Activated CD4-positive, alpha-beta T cell treated with anti-CD3 and anti-CD28 coated beads for 48 hours (primary cell): ENCODE results near the gene SPHKAP.
"Not testable (repeated sequence)": the region's sequence is repeated elsewhere in the genome, so short reads cannot be mapped to it uniquely, and the experiment has no call there.

Source experiments
- DNase-seq: peaks from one replicate; pipeline ENCODE4 v3.0.0-alpha.2; 2020

Gene SPHKAP

DNA sequence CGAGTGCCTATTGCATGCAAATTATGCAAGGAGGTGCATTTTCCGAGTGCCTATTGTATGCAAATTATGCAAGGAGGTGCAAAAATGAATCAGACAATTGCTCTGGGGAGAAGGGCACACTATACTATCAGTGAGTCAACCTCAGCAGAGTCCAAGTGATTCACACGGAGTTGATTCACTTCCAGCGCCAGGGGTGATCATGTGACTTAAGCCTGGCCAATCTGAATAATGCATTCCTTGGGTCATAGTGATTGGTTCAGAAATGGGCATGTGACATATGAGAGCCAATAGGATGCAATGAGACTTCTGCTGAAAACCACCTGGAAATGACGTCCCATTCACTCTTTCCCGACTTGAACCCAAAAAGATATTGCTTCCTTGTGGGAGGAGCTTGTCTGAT, 157.9 kb downstream of the SPHKAP start:
- DNase-seq = no peak

DNA sequence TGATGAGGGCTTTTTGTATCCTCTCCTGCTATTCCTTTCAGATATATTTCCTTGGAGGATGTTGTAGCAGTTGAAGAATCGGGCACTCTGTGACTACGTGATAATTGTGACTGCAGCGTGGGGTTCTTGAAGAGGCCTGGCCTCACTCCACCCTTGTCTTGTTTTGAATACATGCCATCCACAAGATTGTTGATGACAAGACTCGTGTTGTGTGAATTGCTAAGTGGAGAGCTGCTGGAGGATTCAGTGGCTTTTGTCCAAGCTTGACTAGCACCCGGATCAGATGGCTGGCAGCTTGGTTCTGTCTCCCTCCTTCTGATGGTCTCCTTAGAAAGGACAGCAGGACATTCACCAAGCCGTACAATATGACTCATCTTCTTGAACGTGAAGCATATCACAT, 163.2 kb downstream of the SPHKAP start:
- DNase-seq = no peak

DNA sequence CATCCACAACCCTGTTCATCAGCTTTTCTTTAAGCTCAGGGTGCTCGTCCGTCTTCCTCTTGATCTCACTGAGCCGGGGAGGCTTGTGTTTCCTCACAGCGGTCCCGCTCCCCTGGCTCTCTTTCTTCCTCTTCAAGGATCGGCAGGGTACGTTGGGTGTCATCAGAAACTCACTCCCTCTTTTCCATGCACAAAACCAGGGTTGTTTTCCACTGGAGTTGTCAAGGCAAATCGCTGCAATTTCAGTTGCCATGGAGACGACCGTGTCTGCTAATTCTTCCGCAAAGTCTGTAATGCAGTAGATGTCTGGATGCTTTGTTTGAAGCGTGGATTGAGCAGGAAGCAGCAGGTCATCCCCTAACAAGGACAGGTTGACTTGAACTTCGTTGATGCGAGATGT, 163.7 kb downstream of the SPHKAP start:
- no peak for DNase-seq

DNA sequence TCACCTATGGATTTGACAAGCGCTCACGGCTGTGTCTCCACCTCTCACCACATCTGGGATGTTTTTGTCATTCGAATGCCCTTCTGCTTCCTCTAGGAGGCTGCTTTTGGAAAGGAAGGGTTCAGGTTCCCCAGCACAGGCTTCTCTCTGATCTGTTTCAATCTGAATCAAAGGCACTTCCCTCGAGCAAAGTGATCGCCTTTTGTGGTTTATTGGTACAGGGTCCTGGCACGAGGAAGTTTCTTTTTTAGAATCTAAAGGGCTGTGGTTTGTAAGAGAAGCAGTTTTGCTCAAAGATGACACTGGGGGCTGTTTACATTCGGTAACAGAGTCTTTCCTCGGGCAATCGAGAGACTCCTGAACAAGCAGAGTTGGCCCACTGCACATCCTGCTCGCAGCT, 165.1 kb downstream of the SPHKAP start:
- DNase-seq = no peak

DNA sequence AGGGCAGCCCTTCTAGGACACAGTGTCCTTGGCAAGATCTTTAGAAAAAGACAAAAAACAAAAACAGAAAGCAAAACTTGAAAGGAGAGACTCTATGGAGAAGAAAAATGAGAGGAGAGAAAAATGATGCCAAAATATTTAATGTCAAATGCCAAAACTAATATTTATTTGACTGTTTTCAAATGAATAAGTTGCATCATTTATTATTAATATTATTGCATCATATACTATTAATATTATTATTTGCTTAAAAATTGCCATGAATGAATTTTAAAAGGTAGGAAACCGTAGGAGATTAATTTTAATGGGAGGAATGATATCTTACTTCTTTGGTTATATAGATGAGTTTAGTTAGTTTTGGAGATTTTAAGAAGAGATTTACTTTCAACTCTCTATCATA, 165.7 kb downstream of the SPHKAP start:
- DNase-seq = no peak

DNA sequence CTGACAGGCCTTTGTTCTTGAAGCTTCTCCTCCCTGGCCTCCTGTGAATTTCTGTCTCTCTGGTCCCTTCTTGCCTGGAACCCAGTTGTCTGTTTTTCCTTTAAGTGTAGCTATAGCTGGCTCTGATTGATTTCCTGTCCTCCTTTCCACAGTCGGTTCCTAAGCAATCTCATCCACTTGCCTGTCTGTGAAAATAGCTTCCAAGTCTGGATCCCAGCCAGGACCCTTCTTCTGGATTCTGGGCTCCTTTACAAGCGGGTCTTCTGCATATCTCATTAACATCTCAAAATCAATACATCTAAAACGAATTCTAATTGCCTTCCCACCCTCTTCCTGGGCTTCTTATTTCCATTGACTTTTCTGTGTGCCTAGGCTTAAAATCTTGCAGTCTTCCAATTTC, 185.1 kb downstream of the SPHKAP start:
- no peak for DNase-seq

DNA sequence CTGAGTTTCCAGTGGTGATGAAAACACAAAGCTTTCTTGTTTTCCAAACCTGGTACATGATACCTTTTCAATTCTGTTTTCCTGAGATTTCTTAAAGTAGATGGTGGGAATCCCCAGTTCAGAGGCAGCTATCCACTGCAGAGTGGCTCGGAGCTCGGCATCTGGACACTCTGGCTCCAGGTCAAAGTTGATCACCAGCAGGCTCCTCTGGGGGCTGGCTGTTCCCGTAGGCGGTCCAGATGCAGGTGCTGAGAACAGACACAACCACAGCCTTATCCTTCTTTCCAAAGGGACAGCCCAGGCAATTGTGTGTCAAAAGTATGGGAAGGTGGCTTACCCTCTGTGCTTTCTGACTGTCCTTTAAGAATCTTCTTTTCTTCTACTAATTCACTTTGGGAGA, 190.6 kb downstream of the SPHKAP start:
- no peak for DNase-seq

DNA sequence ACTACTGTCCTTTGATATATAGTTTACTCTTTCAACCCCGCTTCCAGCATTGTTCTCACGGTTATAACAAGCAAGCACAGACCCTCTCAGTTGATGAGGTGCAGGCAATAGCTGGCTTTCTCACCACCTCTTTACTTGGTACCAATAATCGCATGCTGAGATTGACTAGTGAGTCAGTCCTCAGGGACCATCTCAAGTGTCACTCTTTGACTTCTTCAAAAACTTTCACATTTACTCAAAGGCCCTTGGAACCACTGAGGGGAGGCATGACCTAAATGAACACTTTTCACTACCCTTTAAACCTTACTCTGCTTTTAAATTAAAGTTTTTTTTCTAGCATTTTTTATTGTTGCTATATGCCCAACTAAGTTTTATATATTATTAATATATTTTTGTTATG, 208.2 kb downstream of the SPHKAP start:
- DNase-seq = no peak

DNA sequence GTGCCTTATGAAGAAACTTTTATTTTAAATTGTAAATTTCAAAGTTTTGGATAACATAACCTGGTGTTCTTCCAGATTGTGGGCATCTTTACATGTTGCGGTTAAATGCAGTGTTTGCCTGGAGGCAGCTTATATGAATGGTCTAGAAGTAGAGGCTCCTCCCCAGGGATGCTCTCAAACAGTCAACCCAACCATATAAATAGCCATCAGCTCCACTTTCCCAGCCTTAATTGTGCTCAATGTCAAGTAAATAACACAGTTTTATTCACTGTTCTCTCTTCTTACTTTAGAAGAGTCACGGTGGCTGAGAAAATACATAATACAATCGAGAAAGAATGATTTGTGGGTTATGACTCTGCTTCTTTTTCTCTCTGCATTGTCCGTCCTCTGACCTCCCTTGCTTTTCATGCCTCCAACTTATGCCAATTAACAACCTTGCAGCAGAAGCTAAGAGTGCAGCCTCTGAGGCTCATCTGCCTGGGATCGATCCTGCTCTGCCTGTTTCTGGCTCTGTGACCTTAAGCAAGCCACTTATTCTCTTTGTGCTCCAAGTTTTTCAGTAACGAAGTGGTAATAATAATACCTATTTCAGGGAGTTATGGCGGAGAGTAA, 209.8 kb downstream of the SPHKAP start:
- DNase-seq = no peak

DNA sequence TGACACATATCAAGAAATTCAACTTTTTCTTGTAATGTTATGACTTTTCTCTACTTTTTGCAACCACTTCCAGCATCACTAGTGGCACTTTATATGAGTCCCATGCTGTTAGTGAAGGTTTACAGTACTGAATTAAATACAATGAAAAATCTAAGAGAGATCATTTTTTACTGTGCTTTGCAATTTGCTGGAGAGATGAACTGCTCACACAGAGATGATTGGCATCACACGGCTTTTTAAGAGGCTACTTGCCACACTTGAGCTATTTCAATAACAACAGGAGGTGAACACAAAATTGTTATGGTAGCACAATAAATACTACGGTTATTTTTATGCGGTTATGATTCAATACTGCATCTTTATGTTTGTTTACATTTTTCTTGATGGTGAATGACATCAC, 221.2 kb downstream of the SPHKAP start:
- DNase-seq = no peak

DNA sequence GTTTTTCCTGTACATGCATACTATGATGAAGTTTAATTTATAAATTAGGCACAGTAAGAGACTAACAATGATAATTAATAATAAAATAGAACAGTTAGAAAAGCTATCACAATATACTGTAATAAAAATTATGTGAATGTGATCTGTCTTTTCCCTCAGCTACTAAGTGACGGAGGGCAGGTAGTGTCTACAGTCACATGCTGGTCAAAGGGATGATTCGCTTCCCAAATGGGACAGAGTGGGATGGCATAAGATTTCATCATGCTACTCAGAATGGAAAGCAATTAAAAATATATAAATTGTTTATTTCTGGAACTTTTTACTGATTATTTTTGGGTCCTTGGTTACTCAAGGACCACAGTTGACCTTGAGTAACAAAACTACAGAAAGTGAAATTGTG, 238.5 kb downstream of the SPHKAP start:
- no peak for DNase-seq

DNA sequence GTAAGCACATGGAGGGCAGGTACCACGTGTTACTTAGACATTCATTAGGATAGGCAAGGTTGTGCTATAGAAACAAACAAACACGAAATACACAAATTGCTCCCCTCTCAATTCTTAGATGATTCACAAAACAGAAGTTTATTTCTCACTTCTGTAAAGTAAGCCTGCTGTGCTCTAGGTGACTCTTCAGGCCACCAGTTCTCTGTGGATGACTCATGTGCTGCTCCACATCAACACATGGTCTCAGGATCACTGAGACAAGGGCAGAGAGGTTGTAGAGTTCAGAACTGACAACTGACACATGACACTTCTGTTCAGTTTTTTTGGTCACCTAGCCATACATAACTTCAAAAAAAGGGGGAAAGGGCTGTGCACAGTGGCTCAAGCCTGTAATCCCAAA, 239.5 kb downstream of the SPHKAP start:
- no peak for DNase-seq

DNA sequence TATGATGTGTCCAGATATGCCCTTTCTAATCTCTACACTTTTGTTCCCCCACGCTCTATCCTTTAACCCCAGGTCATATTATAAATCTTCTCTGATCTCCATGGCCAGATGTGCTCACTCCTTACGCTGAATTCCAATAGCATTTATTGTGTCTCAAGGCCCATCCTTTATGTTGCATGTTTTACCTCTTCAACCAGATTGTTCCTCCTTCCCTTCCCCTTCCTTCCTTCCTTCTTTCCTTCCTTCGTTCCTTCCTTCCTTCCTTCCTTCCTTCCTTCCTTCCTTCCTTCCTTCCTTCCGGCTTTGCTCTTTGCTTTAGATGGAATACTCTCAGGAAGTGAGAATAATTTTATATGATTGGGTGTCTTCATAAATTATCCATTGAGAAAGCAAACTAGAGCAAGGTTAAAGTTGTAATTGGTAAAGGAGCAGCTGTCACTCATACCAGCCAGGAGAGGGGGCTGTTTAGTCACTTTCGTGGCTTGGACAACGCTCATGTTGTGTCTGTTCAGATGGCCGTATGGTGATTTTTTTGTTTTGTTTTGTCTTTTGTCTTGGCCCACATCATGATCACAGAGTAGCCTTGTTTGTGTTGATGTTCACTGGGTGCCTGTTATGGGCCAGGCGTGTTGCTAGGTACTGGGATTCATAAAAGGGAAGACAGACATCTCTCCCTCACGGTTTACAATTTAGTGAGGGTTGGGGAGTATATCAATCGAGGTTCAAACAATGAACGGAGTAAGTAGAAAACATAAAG, 242.0 kb downstream of the SPHKAP start:
- no peak for DNase-seq

DNA sequence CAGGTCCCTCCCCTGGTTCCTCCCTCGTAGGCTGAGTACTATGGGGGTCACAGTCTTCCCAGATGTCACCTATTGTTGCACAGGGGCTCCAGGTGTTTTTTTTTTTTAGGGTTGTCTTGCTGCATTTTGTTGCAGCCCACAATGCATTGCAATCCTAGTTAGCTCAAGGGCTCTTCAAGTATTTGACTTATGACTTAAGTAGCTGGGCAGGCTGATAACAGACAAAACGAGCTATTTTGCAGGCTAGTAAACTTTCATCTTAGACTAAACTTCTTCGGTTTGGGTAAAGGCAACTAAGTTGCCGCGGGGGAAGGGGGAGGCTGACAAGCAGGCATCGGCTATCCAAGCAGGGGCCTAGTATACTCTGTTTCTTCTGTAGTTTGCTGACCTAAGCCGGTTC, 245.2 kb downstream of the SPHKAP start:
- DNase-seq = not testable (repeated sequence)

DNA sequence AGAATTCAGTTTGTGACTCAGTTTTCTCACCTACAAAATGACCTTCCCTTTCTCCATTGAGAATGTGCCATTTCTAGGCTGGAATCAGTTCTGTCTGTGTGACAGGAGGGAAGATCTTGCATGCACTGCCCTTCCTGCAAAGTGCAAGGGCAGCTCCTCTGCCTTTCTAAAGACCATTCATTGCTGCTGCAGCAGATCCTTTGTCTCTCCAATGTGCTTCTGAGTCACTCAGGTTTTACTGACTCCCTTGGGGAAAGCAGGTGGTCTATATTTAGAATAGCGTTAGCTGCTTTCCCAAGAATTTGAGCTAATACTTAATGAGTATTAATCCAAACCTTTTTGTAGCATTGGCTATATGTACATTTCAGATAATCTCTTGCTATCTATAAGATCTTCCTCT, 247.6 kb downstream of the SPHKAP start:
- DNase-seq = no peak

DNA sequence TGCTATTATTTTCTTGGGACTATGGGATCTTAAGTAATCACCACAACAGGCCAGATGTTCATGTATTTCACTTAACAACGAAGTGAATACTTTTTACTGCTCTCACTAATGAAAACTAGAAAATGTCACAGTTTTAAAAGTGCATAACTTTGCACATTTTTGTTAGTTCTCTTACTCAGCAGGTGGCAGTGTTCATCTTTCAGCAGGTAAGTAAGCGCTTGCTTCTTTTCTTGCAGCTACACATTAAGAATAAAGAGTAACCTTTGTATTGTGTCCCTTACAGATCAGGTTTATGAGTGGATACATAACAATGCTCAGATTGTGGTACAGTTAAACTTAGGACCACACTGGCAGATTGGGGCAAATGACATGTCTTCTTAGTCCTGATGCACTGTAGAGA, 249.1 kb downstream of the SPHKAP start:
- no peak for DNase-seq

DNA sequence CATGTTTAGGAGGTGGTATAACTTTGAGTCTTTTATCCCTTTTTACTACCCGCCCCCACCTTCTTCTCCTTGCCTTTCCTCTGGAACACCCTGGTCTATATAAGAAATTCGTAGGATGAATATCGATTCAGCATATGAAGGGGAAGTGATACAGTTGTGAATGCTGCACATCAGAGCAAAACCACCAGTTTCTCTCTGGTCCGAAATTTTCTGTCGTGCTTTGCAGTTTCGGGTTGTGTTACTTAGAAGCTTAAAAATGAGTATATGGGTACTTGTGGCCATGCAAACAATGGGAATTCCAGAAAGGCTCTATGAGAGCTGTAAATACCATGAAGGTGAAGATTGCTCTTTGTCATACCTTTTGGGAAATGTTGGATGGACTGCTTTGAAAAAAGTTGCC, 249.5 kb downstream of the SPHKAP start:
- no peak for DNase-seq
